Stimulated activated CD8-positive, alpha-beta memory T cell treated with anti-CD3 and anti-CD28 coated beads, Interleukin-2, amount 100 ng/mL, for 48 hours (primary cell): Measurements from ENCODE around the gene GOSR2.
"Not testable (repeated sequence)": the region's sequence is repeated elsewhere in the genome, so short reads cannot be mapped to it uniquely, and the experiment has no call there.

Source experiments
- DNase-seq, 2 donors: peaks; one replicate each; pipeline ENCODE4 v3.0.0-alpha.2; 2020; ENCODE audit warnings: low read depth in 2 of 2

The GOSR2 gene

GRCh38 chr17:46930051-46930450 lies 7.1 kb downstream of the GOSR2 start:
- no peak for DNase-seq

DNA sequence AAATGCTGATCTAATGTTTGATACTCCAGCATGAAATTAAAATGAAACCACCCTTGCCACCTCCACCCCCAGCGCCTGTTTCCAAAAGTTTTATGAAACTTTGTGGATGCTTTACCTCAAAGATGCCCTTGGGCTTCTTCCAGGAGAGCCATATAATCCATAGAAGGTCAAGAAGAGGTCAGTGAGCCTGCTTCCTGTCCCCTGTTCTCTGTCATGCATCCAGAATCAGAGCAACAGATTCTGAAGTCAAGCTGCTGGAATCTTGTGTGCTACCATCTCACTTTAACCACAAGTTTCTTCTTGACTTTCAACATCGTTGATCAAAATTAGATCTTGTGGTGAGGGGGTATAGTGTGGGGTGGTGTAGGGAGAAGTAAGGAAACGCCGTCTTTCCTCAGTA lies 8.6 kb downstream of the GOSR2 start:
- no peak for DNase-seq

DNA sequence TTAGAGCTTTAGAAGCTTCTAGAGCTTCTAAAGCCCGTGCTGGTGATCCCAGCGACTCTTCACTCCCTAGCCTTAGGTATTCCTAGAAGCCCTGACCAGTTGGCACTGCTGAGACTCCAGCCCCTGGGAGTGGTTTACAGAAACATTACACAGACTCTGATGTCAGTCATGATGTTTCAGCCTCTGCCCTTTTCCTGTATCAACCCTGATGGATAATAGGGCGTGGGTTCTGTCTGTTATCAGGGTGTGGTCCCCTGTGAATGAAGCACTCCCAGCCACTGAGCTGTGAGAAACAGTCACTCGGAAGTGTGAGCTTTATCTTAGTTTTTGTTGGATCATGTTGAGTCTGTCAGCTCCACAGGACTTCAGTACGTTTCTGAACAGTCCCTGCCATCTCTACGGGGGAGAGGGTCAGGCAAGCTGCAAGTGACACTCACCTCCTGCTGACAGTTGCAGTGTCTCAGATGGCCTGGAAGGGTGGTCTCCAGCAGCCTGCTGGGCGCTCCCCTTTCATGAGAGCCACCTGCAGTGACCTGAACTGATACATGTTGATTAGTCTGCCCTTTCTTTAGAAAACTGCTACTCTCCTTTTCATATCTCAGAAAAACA lies 12.8 kb downstream of the GOSR2 start:
- no peak for DNase-seq

GRCh38 chr17:46940692-46941404 lies 17.9 kb downstream of the GOSR2 start:
- peak; percentile 45 to 50 for DNase-seq

DNA sequence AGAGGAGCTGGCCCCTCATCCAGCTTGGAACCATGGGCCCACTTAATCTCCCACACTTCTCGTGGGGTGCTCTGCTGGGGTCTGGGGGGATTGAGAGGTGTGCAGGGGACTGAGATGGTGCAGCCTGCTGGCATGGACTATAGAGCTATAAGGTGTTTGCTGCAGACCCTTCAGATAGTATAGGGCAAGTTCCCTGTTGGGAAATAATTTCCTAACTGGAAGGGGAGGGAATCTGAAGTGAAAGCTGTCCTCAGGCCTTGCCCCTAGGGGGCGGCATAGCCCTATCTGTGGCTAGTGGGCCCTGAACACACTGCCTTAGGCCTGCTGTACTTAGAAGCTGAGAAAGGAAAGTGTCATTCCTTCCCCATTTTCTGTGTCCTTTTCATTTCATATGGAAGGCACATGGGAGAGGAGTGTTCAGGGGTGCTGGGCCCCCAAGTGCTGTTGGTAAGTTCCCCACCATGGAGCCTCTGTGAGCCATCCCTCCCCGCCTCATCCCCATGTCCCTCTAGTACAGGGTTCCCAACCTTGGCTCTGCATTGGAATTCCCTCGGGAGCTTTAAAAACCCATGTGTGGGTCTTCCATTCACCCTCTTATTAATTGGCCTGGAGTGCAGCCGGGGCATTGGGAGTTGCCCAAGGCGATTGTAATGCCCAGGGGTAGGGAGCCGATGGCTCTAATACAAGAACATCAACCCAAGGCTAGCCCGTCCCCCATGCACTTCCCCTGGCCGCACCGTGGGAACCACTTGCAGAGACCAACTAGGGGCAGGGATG lies 19.7 kb downstream of the GOSR2 start:
- DNase-seq = peak; percentile 23 to 34

GRCh38 chr17:46943218-46943500 lies 20.2 kb downstream of the GOSR2 start:
- no peak for DNase-seq

GRCh38 chr17:46943501-46944393 lies 20.8 kb downstream of the GOSR2 start:
- no peak for DNase-seq

DNA sequence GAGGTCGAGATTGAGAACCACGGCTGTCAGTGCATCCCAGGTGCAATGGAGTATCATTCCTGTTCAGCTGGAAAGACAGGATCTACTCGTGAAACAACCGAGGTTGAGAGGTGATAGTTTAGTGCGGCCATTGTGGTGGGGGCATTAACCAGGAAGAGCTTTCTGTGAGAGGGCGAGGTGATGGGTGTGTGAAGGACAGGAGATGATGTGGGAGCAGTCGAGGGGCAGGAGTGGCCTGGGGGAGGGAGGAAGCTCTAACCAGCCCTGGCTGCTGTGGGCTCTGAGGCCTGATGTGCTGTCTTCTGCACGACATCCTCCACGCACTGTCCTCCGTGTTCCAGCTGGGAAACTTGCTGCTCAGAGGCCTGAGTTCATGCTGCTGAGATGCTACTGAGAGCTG lies 22.0 kb downstream of the GOSR2 start:
- no peak for DNase-seq

DNA sequence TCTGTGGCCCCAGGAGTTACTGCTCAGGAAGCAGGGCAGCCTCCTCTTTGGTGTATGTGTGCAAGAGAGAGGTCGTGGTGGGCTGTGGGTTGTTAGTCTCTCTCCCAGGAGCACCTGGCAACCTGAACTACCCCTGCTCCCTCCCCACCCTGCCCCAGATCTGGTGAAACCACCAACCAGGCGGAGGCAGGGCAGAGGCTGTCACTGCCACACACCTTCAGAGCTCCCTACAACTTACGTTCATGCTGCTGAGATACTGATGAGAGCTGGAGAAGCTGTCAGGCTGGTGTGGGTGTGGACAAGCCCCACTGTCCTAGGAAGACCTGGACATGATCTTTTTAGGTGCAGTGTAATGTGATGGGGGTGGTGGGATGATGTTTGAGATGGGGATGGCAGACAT lies 24.3 kb downstream of the GOSR2 start:
- DNase-seq = no peak

DNA sequence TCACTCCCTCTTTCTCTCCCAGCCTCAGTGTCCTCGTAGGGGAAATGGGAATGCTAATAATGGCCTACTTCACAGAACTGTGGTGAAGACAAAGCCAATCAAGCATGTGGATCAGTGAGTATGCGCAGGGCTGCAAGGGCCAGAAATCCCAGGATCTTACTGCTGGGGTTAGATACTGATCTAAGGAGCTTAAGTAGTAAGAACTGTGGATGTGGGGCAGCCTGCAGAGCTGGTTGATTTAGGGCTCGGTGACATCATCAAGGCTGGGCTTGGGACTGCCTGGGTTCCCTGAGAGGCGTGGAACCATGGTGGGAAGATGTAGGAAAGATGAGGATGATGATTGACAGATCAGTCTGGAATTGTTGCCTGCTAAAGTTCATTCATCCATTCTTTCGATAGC lies 25.6 kb downstream of the GOSR2 start:
- DNase-seq = no peak

GRCh38 chr17:46949291-46950174 lies 26.6 kb downstream of the GOSR2 start:
- DNase-seq = no peak

- DNase-seq = no peak
These were observed 27.5 kb downstream of the GOSR2 start for GRCh38 chr17:46950342-46950996.

DNA sequence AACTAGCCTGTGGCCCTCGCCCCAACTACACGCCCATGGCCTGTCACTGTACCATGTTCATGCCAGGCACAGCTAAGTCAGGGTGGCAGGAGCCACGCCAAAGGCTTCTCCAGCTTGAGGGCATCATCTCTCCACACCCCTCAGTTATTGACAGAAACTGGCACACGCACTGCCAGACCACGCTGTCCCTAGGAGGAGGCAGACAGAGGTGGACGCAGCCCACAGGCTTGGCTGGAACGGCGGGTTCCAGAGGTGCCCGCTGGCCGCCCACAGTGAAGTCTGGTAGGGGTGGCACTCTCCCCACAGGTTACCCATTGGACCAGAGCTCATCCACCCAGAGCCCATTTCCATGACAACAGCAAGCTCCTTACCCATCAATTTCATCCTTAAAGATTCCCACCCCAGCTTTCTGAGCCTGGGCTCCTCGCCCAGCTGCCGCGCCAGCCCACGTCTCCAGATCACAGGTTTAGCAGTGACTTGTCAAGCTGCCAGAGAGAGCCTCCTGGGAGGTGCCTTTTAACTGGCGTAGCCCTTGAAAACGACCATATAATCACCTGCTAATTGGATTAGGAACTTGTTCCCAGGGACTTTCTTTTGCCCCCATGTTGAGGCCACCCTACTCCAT lies 28.1 kb downstream of the GOSR2 start:
- no peak for DNase-seq

DNA sequence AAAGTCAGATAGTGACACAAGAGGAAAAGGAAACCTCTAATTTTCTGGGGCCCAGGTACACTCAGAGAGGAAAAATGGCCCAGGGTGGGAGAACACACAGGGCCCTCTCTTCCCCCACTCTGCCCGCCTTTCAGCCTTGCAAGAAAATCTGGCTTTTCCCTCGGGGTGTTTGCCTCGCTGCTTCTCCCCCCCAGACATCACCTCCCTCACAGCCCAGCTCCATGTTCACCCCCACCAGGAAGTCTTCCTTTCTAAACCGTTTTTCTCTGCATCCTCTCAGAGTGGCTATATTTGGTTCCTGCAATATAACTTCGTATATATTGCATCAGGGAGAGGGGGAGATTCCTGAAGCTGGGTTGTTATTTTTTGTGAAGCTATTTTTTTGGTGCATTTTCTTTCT lies 28.7 kb downstream of the GOSR2 start:
- DNase-seq = no peak

DNA sequence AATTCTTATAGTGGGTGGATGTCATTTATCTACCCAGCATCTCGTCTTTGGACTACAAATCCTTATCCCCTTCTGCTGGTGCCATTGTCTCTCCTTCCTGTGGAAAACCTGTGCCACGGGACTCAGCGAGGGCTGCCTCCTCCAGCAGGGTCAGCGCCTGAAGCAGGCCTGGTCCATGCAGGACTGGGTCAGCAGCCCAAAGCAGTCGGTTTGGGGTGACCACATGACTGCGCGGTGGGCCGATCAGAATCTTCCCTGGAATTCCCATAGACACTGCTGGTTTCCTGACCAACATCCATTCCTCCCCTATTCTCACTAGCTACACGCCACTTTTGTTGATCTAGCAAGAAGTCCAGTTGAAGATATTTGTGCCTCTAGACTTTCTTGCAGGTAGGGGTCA lies 29.2 kb downstream of the GOSR2 start:
- DNase-seq = no peak

DNA sequence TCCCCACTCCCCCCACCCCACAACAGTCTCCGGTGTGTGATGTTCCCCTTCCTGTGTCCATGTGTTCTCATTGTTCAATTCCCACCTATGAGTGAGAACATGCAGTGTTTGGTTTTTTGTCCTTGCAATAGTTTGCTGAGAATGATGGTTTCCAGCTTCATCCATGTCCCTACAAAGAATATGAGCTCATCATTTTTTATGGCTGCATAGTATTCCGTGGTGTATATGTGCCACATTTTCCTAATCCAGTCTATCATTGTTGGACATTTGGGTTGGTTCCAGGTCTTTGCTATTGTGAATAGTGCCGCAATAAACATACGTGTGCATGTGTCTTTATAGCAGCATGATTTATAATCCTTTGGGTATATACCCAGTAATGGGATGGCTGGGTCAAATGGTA lies 30.2 kb downstream of the GOSR2 start:
- not testable (repeated sequence) for DNase-seq

- no peak for DNase-seq
These were observed 35.2 kb downstream of the GOSR2 start for GRCh38 chr17:46958041-46958591.

DNA sequence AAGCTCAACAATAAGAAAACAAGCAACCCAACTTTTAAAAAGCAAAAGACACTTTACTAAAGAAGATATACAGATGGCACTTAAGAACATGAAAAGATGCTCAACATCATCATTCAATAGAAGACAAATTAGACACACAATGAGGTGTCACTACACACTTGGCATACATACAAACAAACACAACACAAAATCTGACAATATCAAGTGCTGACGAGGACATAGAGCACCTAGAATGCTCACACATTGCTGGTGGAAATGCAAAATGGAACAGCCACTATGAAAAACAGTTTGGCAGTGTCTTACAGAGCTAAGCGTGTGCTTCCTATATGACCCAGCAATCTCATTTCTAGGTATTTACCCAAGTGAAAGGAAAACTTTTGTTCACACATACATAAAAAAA lies 37.2 kb downstream of the GOSR2 start:
- DNase-seq = no peak

GRCh38 chr17:46962374-46962790 lies 39.4 kb downstream of the GOSR2 start:
- no peak for DNase-seq

GRCh38 chr17:46963571-46963970 lies 40.6 kb downstream of the GOSR2 start:
- DNase-seq = no peak
